Activated CD8-positive, alpha-beta T cell treated with anti-CD3 and anti-CD28 coated beads, Interleukin-2, amount 10 ng/mL, durations not matched to agents 7 days and 5 days (primary cell): Measurements from ENCODE around the gene SLC39A11. TPM values are rescaled to one million over a fixed set of nuclear protein-coding genes. Genes with fewer than 3 reads are reported as not detected.

ENCODE experiments used
- ATAC-seq: fragments of 150-1000 bp; cut with Tn5 transposase; one replicate; pipeline ENCODE4 v1.10.0; 2021; ENCODE audit warnings: moderate library complexity
- CTCF ChIA-PET: fragments of 350-600 bp; sonication (Branson Sonifier 250); formaldehyde crosslinking; loops from one replicate; lab custom pipeline; 2021; ENCODE audit warnings: antibody characterized with exemption; lab: Charles Lee
- POLR2A ChIA-PET: fragments of 350-600 bp; sonication (Branson Sonifier 250); formaldehyde crosslinking; loops from one replicate; lab custom pipeline; 2021; ENCODE audit warnings: antibody characterized with exemption; lab: Charles Lee
- DNase-seq: peaks from one replicate; pipeline ENCODE4 v3.0.0-alpha.2; 2020
- H3K27ac Mint-ChIP-seq: one replicate; pipeline ENCODE4 v1.8.0; 2021; ENCODE audit warnings: mild to moderate bottlenecking, mixed read lengths
- H3K27me3 Mint-ChIP-seq: one replicate; pipeline ENCODE4 v1.8.0; 2021; ENCODE audit warnings: low read depth, mixed read lengths
- H3K36me3 Mint-ChIP-seq: one replicate; pipeline ENCODE4 v1.8.0; 2021; ENCODE audit warnings: low read depth, mixed read lengths
- H3K4me1 Mint-ChIP-seq: one replicate; pipeline ENCODE4 v1.8.0; 2021; ENCODE audit warnings: low read depth, mixed read lengths
- H3K4me3 Mint-ChIP-seq: one replicate; pipeline ENCODE4 v1.8.0; 2021; ENCODE audit warnings: mild to moderate bottlenecking, mixed read lengths
- H3K9me3 Mint-ChIP-seq: one replicate; pipeline ENCODE4 v1.8.0; 2022; ENCODE audit warnings: mixed read lengths; ENCODE audit not compliant: insufficient read depth
- total RNA-seq, 2 experiments: library from RNA; stranded (reverse); gene quantifications; one replicate each; pipeline ENCODE4 v1.2.3, GENCODE V29; 2021

SLC39A11 gene
- total RNA-seq, 2 experiments from 2014 or later: 20.2 to 20.5 TPM

GRCh38 chr17:72978593-72979218 is 113.8 kb downstream of the SLC39A11 start:
- no peaks in the 10 kb centered on the region for H3K9me3 Mint-ChIP-seq

GRCh38 chr17:72977771-72978417 is 114.6 kb downstream of the SLC39A11 start:
- Mint-ChIP-seq H3K36me3 (peaks cover 4% of the 10 kb centered on the region), H3K27ac (no peak overlapping the region), H3K4me1 (peaks cover 15% of the 10 kb centered on the region), H3K27me3 (no peaks in the 10 kb centered on the region), H3K4me3 (no peak overlapping the region), H3K9me3 (no peaks in the 10 kb centered on the region)
- POLR2A ChIA-PET: no interaction called here
- ATAC-seq (no peak), DNase-seq (no peak)
- CTCF ChIA-PET: interaction anchor here (2.1 kb wide), 1 partner anchor 9 kb away, joined by 6 read pairs; no protein-coding TSS in a partner anchor

More at GRCh38 chr17:72978593-72979218, 113.8 kb downstream of the SLC39A11 start:
- DNase-seq: no peak
- Mint-ChIP-seq H3K27me3 (no peaks in the 10 kb centered on the region), H3K36me3 (peaks cover 4% of the 10 kb centered on the region), H3K4me3 (no peak overlapping the region), H3K4me1 (peaks cover 15% of the 10 kb centered on the region), H3K27ac (no peak overlapping the region)
- ChIA-PET CTCF (interaction anchor here (2.1 kb wide), 1 partner anchor 8 kb away, joined by 6 read pairs; no protein-coding TSS in a partner anchor), POLR2A (no interaction called here)
- no peak for ATAC-seq

GRCh38 chr17:72976971-72977770 is 115.3 kb downstream of the SLC39A11 start:
- Mint-ChIP-seq H3K4me1 (peaks cover 15% of the 10 kb centered on the region), H3K9me3 (no peaks in the 10 kb centered on the region), H3K4me3 (no peak overlapping the region), H3K27me3 (no peaks in the 10 kb centered on the region), H3K36me3 (peaks cover 4% of the 10 kb centered on the region), H3K27ac (no peak overlapping the region)
- DNase-seq (no peak), ATAC-seq (no peak)
- ChIA-PET CTCF (interaction anchor here (2.1 kb wide), 1 partner anchor 9 kb away, joined by 6 read pairs; no protein-coding TSS in a partner anchor), POLR2A (no interaction called here)

GRCh38 chr17:72975509-72975908 is 117.0 kb downstream of the SLC39A11 start:
- ChIA-PET POLR2A (no interaction called here), CTCF (interaction anchor here (1.6 kb wide), 1 partner anchor 10 kb away, joined by 7 read pairs; no protein-coding TSS in a partner anchor)
- Mint-ChIP-seq H3K36me3 (peaks cover 4% of the 10 kb centered on the region), H3K4me1 (peaks cover 15% of the 10 kb centered on the region), H3K9me3 (no peaks in the 10 kb centered on the region), H3K27ac (no peak overlapping the region), H3K27me3 (no peaks in the 10 kb centered on the region), H3K4me3 (no peak overlapping the region)
- ATAC-seq (no peak), DNase-seq (no peak)

GRCh38 chr17:72974605-72975232 is 117.8 kb downstream of the SLC39A11 start:
- CTCF ChIA-PET: interaction anchor here (1.0 to 1.6 kb wide), 2 partner anchors 11 kb away, joined by 3 to 7 read pairs; no protein-coding TSS in a partner anchor
- Mint-ChIP-seq H3K9me3 (no peaks in the 10 kb centered on the region), H3K27ac (no peak overlapping the region), H3K36me3 (peaks cover 4% of the 10 kb centered on the region), H3K4me3 (no peak overlapping the region), H3K27me3 (no peaks in the 10 kb centered on the region), H3K4me1 (peaks cover 15% of the 10 kb centered on the region)
- ATAC-seq: no peak
- no peak for DNase-seq
- POLR2A ChIA-PET: no interaction called here

GRCh38 chr17:72972263-72972951 is 120.1 kb downstream of the SLC39A11 start:
- POLR2A ChIA-PET: no interaction called here
- CTCF ChIA-PET: no interaction called here

GRCh38 chr17:72971226-72971880 is 121.1 kb downstream of the SLC39A11 start:
- no peak overlapping the region for H3K27ac Mint-ChIP-seq
- no peaks in the 10 kb centered on the region for H3K9me3 Mint-ChIP-seq
- H3K36me3 Mint-ChIP-seq: peaks cover 4% of the 10 kb centered on the region
- POLR2A ChIA-PET: no interaction called here
- ATAC-seq (no peak), DNase-seq (no peak)
- H3K27me3 Mint-ChIP-seq: no peaks in the 10 kb centered on the region
- H3K4me3 Mint-ChIP-seq: no peak overlapping the region
- H3K4me1 Mint-ChIP-seq: no peaks in the 10 kb centered on the region
- CTCF ChIA-PET: interaction anchor here (2.3 kb wide), 1 partner anchor 15 kb away, joined by 7 read pairs; no protein-coding TSS in a partner anchor

More at GRCh38 chr17:72972263-72972951, 120.1 kb downstream of the SLC39A11 start:
- ATAC-seq (no peak), DNase-seq (no peak)
- Mint-ChIP-seq H3K9me3 (no peaks in the 10 kb centered on the region), H3K27me3 (no peaks in the 10 kb centered on the region), H3K4me3 (no peak overlapping the region), H3K36me3 (peaks cover 4% of the 10 kb centered on the region), H3K27ac (no peak overlapping the region), H3K4me1 (peaks cover 2% of the 10 kb centered on the region)

GRCh38 chr17:72970797-72971196 is 121.7 kb downstream of the SLC39A11 start:
- Mint-ChIP-seq H3K9me3 (no peaks in the 10 kb centered on the region), H3K4me3 (no peak overlapping the region), H3K27me3 (no peaks in the 10 kb centered on the region), H3K27ac (no peak overlapping the region), H3K36me3 (peaks cover 2% of the 10 kb centered on the region), H3K4me1 (no peaks in the 10 kb centered on the region)
- ChIA-PET POLR2A (no interaction called here), CTCF (interaction anchor here (2.3 kb wide), 1 partner anchor 15 kb away, joined by 7 read pairs; no protein-coding TSS in a partner anchor)
- no peak for ATAC-seq
- DNase-seq: no peak

GRCh38 chr17:72970246-72970645 is 122.2 kb downstream of the SLC39A11 start:
- Mint-ChIP-seq H3K27me3 (no peaks in the 10 kb centered on the region), H3K9me3 (no peaks in the 10 kb centered on the region), H3K27ac (no peak overlapping the region), H3K4me1 (no peaks in the 10 kb centered on the region), H3K36me3 (no peaks in the 10 kb centered on the region), H3K4me3 (no peak overlapping the region)
- ChIA-PET POLR2A (no interaction called here), CTCF (interaction anchor here (2.3 kb wide), 1 partner anchor 16 kb away, joined by 7 read pairs; no protein-coding TSS in a partner anchor)
- no peak for DNase-seq
- ATAC-seq: no peak

- CTCF ChIA-PET: interaction anchor here (2.3 kb wide), 1 partner anchor 17 kb away, joined by 7 read pairs; no protein-coding TSS in a partner anchor
- POLR2A ChIA-PET: no interaction called here
- Mint-ChIP-seq H3K36me3 (no peaks in the 10 kb centered on the region), H3K27me3 (no peaks in the 10 kb centered on the region), H3K4me3 (no peak overlapping the region), H3K27ac (no peak overlapping the region), H3K4me1 (no peaks in the 10 kb centered on the region), H3K9me3 (no peaks in the 10 kb centered on the region)
- ATAC-seq (no peak), DNase-seq (no peak)
Measured at GRCh38 chr17:72969293-72969906, 123.1 kb downstream of the SLC39A11 start.
